ENCODE data around the gene SARS2. TPM values are rescaled to one million over a fixed set of nuclear protein-coding genes. Genes with fewer than 3 reads are reported as not detected.

The SARS2 gene
- total RNA-seq, 1 donor from 2014 or later: 8.2 TPM

DNA sequence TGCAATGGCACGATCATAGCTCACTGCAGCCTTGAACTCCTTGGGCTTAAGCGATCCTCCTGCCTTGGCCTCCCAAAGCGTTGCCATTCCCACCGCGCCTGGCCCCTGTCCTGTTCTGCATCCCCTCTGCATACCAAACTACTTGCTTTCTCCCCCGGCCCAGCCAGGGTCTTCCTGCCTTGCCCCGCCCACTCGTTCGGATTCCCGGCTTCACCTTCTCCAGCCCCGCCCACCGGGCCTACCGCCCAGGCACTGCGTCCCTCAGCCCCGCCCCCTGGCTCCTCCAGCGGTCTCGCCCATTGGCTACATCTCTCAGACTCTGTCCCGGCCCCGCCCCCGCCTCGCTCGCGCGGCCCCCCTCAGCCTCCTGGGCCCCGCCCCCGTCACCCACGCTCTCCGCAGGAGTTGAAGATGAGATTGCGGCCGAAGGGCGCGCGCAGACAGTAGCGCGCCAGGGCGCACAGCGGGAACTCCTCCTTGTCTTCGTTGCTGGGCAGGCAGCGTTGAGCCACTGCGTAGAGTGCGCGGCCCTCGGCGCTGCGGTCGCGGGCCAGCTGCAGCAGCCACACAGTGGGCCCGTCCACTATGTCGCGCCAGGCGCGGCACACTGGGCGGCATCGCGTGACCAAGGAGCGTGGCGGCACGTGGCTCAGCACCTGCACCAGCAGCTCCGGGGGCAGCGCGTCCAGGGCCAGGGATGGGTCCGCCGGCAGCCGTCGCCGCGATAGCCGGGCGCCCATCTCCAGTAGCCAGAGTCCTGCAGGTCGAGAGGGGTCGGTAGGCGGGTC, 19.2 kb upstream of the SARS2 start:
- no peak for FAIRE-seq
- peak; percentile 55 for DNase-seq (ENCODE audit: low read depth)
- peak overlapping the region; percentile 30 for H3K4me3 ChIP-seq (ENCODE audit: low read depth, low read length)
- TF ChIP-seq, protein P1, sequence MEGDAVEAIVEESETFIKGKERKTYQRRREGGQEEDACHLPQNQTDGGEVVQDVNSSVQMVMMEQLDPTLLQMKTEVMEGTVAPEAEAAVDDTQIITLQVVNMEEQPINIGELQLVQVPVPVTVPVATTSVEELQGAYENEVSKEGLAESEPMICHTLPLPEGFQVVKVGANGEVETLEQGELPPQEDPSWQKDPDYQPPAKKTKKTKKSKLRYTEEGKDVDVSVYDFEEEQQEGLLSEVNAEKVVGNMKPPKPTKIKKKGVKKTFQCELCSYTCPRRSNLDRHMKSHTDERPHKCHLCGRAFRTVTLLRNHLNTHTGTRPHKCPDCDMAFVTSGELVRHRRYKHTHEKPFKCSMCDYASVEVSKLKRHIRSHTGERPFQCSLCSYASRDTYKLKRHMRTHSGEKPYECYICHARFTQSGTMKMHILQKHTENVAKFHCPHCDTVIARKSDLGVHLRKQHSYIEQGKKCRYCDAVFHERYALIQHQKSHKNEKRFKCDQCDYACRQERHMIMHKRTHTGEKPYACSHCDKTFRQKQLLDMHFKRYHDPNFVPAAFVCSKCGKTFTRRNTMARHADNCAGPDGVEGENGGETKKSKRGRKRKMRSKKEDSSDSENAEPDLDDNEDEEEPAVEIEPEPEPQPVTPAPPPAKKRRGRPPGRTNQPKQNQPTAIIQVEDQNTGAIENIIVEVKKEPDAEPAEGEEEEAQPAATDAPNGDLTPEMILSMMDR (IDR thresholded peaks at IDR 0.05; ENCODE audit: insufficient read depth, low read length, severe bottlenecking): no peak
- peaks cover 3% of the 10 kb centered on the region for H3K36me3 ChIP-seq (ENCODE audit: control insufficient read depth, insufficient read depth, low read length)
- no peaks in the 10 kb centered on the region for H3K27me3 ChIP-seq (ENCODE audit: control insufficient read depth, insufficient read depth, low read length)

DNA sequence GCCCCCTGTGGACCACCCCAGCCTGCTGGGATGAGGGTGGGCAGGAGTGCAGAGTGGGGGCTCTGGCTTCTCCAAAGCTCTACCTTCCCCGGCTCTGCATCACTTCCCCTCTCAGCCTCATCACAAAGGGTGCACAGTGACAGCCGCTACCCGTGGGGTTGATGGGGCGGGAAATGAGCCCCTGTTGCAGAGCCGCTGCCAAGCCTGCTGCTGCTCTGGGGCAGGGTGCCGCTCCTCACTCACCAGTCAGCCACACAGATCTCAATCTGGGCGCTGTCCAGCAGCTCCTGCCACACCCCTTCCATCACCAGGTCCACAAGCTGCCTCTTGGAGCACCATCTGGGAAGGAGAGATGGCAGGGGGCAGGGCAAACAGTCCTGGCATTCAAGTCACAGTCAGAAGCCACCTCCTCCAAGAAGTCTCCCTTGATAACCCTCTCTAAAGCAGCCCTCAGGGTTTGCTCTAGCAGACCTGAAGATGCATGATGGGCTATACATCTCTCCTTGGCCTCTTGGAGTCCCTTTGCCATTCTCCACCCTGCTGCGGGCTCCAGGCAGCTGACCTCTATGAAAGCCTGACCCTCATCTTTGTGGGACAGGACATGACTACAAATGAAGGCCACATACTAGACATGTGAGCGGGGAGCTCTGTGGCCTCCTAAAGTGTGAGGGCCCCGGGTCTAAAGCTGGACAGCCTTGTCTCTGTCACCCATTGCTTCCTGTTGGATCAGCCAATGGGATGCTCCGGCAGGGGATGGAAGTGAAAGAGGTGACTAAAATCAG, 15.9 kb upstream of the SARS2 start:
- DNase-seq (ENCODE audit: low read depth) (no peak), FAIRE-seq (no peak)
- Histone ChIP-seq H3K36me3 (ENCODE audit: control insufficient read depth, insufficient read depth, low read length) (peaks cover 5% of the 10 kb centered on the region), H3K4me3 (ENCODE audit: low read depth, low read length) (no peak overlapping the region), H3K27me3 (ENCODE audit: control insufficient read depth, insufficient read depth, low read length) (no peaks in the 10 kb centered on the region)
- TF ChIP-seq, protein P1 (IDR thresholded peaks at IDR 0.05; ENCODE audit: insufficient read depth, low read length, severe bottlenecking): no peak

DNA sequence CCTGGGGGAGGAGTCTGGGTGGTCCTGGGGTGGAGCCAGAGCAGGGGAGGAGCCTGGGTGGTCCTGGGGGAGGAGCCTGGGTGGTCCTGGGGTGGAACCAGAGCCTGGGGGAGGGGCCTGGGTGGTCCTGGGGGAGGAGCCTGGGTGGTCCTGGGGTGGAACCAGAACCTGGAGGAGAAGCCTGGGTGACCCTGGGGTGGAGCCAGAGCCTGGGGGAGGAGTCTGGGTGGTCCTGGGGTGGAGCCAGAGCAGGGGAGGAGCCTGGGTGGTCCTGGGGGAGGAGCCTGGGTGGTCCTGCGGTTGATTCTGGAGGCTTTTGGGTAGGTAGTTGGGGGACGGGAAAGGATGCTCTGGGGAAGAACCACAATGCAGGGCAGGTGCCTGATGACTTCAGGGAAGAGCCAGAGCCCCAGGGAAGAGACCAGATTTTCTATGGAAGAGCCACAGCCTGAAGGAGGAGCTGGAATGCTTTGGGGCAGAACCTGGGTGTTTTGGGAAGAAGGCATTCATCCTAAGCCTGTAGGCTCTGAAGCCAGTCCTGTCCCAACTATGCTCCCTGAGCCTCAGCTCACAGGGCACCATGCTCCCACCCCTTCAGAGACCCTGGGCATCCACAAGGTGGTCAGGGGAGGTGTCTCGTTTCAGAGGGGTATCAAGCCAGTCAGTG, 15.1 kb upstream of the SARS2 start:
- no peak for DNase-seq (ENCODE audit: low read depth)
- TF ChIP-seq, protein P1 (IDR thresholded peaks at IDR 0.05; ENCODE audit: insufficient read depth, low read length, severe bottlenecking): no peak
- FAIRE-seq: no peak

DNA sequence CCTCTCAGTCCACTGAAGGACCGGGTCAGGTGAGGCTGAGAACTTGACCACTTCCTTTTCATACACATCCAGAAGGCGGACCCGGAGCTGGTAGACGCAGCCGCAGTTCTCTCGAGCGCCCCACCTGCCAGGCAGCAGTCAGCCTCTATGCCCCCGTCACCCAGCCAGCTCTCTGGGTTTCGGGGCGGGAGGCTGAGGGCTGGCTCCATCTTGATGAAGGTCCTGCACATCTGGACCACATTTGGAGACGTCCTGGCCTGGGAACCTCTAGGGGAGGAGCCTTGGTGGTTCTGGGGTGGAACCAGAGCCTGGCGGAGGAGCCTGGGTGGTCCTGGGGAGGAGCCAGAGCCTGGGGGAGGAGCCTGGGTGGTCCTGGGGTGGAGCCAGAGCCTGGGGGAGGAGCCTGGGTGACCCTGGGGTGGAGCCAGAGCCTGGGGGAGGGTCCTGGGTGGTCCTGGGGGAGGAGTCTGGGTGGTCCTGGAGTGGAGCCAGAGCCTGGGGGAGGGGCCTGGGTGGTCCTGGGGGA, 14.5 kb upstream of the SARS2 start:
- Histone ChIP-seq H3K36me3 (ENCODE audit: control insufficient read depth, insufficient read depth, low read length) (peaks cover 5% of the 10 kb centered on the region), H3K4me3 (ENCODE audit: low read depth, low read length) (no peak overlapping the region), H3K27me3 (ENCODE audit: control insufficient read depth, insufficient read depth, low read length) (no peaks in the 10 kb centered on the region)
- DNase-seq (ENCODE audit: low read depth) (no peak), FAIRE-seq (no peak)
- TF ChIP-seq, protein P1 (IDR thresholded peaks at IDR 0.05; ENCODE audit: insufficient read depth, low read length, severe bottlenecking): no peak

More for the DNA sequence above, 15.1 kb upstream of the SARS2 start:
- Histone ChIP-seq H3K27me3 (ENCODE audit: control insufficient read depth, insufficient read depth, low read length) (no peaks in the 10 kb centered on the region), H3K4me3 (ENCODE audit: low read depth, low read length) (no peak overlapping the region), H3K36me3 (ENCODE audit: control insufficient read depth, insufficient read depth, low read length) (peaks cover 5% of the 10 kb centered on the region)

DNA sequence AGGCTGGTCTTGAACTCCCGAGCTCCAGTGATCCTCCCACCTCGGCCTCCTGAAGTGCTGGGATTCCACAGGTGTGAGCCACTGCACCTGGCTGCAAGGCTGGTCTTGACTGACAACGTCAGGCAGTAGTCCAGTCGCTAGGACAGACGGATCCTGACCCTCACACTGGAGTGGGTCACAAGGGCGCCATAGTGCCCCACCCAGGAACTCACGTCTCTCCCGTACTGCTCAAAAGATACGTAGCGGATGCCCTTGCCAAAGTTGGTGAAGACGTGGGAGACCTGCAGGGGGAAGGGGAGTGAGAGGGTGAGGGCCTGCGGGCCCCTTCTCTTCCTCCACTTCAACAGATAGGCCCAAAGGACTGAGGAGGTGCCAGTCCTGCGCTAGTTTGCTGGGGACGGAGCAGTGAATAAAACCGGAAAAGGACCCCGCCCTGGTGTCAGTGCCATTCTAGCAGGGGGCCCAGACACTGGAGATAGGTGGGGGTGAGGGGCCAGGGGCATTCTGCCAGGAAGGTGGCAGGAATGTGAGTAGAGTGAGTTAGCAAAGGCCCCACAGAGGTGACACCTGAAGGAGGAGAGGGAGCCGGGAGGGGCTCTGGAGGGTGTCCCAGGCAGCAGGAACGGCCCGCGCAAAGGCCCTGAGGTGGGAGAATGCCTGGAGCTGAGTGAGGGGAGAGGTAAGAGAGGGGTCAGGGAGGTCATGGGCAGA, 12.1 kb upstream of the SARS2 start:
- no peaks in the 10 kb centered on the region for H3K27me3 ChIP-seq (ENCODE audit: control insufficient read depth, insufficient read depth, low read length)
- DNase-seq (ENCODE audit: low read depth) (no peak), FAIRE-seq (no peak)
- H3K4me3 ChIP-seq (ENCODE audit: low read depth, low read length): no peak overlapping the region
- TF ChIP-seq, protein P1 (IDR thresholded peaks at IDR 0.05; ENCODE audit: insufficient read depth, low read length, severe bottlenecking): no peak
- H3K36me3 ChIP-seq (ENCODE audit: control insufficient read depth, insufficient read depth, low read length): peaks cover 3% of the 10 kb centered on the region

All from bronchial epithelial cell (primary cell).